ENCODE data around the gene GMPR.

Gene GMPR

GRCh38 chr6:16238963-16239797 is 793 bp downstream of the GMPR start:
- peak; percentile 42 for TF ChIP-seq CTCF (IDR thresholded peaks at IDR 0.05; ENCODE audit: control insufficient read depth, insufficient read depth, low read depth, low read length, missing control alignments)
- H3K4me3 ChIP-seq (ENCODE audit: control insufficient read depth, low read depth, low read length) = peak overlapping the region; percentile 80
- no peak for DNase-seq (ENCODE audit: low read depth)

GRCh38 chr6:16239798-16240123 is 1.4 kb downstream of the GMPR start:
- no peak for DNase-seq (ENCODE audit: low read depth)
- no peak for TF ChIP-seq CTCF (IDR thresholded peaks at IDR 0.05; ENCODE audit: control insufficient read depth, insufficient read depth, low read depth, low read length, missing control alignments)
- peak overlapping the region; percentile 80; the same call in 1 of the 2 replicates for H3K4me3 ChIP-seq (ENCODE audit: control insufficient read depth, low read depth, low read length)

- no peak for DNase-seq (ENCODE audit: low read depth)
- H3K4me3 ChIP-seq (ENCODE audit: control insufficient read depth, low read depth, low read length) = no peak overlapping the region
Observed at GRCh38 chr6:16240589-16241320, 2.4 kb downstream of the GMPR start.

GRCh38 chr6:16241321-16241689 is 2.9 kb downstream of the GMPR start:
- no peak for TF ChIP-seq CTCF (IDR thresholded peaks at IDR 0.05; ENCODE audit: control insufficient read depth, insufficient read depth, low read depth, low read length, missing control alignments)
- H3K4me3 ChIP-seq (ENCODE audit: control insufficient read depth, low read depth, low read length) = no peak overlapping the region
- DNase-seq (ENCODE audit: low read depth) = no peak

More at GRCh38 chr6:16240589-16241320, 2.4 kb downstream of the GMPR start:
- no peak for TF ChIP-seq CTCF (IDR thresholded peaks at IDR 0.05; ENCODE audit: control insufficient read depth, insufficient read depth, low read depth, low read length, missing control alignments)

- peak; percentile 49 for DNase-seq (ENCODE audit: low read depth)
- TF ChIP-seq CTCF (IDR thresholded peaks at IDR 0.05; ENCODE audit: control insufficient read depth, insufficient read depth, low read depth, low read length, missing control alignments) = no peak
- H3K4me3 ChIP-seq (ENCODE audit: control insufficient read depth, low read depth, low read length) = no peak overlapping the region
Observed at GRCh38 chr6:16243055-16243454, 4.7 kb downstream of the GMPR start.

- no peak for TF ChIP-seq CTCF (IDR thresholded peaks at IDR 0.05; ENCODE audit: control insufficient read depth, insufficient read depth, low read depth, low read length, missing control alignments)
- no peak overlapping the region for H3K4me3 ChIP-seq (ENCODE audit: control insufficient read depth, low read depth, low read length)
- no peak for DNase-seq (ENCODE audit: low read depth)
Observed at GRCh38 chr6:16243664-16244063, 5.3 kb downstream of the GMPR start.
